ENCODE results near the gene LRRK1. TPM values are rescaled to one million over a fixed set of nuclear protein-coding genes. Genes with fewer than 3 reads are reported as not detected.

The LRRK1 gene
- total and polyA plus RNA-seq, 2 of the 13 experiments (the other 11 are each of a cell fraction or from before 2014, with no cell fraction given), result 0.13 to 1.2 TPM

GRCh38 chr15:101068961-101069653 lies 149.9 kb downstream of the LRRK1 start (continued):
- TF ChIP-seq THAP7 (CRISPR knock-in tag; IDR thresholded peaks at IDR 0.05) (no peak), MYNN (CRISPR knock-in tag; IDR thresholded peaks at IDR 0.05; ENCODE audit: low read depth) (no peak), ZNF280D (CRISPR knock-in tag; IDR thresholded peaks at IDR 0.05) (0 out of 2 replicates have a peak, but pooled peaks have one; percentile 26), GATAD2A (CRISPR knock-in tag; IDR thresholded peaks at IDR 0.05) (peak; percentile 67), ZBTB26 (CRISPR knock-in tag; IDR thresholded peaks at IDR 0.05; ENCODE audit: borderline replicate concordance) (peak; percentile 35; the same call in 1 of the 2 replicates), ZNF331 (CRISPR knock-in tag; IDR thresholded peaks at IDR 0.05) (peak; percentile 19; the same call in 1 of the 2 replicates), MZF1 (CRISPR knock-in tag; IDR thresholded peaks at IDR 0.05; ENCODE audit: borderline replicate concordance) (no peak), ZNF335 (CRISPR knock-in tag; IDR thresholded peaks at IDR 0.05) (no peak), SRSF9 (IDR thresholded peaks at IDR 0.05; ENCODE audit: borderline replicate concordance, insufficient read depth, low read depth, low read length, poor library complexity, severe bottlenecking) (no peak), HNF1A (IDR thresholded peaks at IDR 0.05; ENCODE audit: low read depth) (0 out of 2 replicates have a peak, but pooled peaks have one; percentile 16), HNF1A (CRISPR knock-in tag; IDR thresholded peaks at IDR 0.05; ENCODE audit: borderline replicate concordance) (peak; percentile 13; the same call in 1 of the 2 replicates), ZNF816 (CRISPR knock-in tag; IDR thresholded peaks at IDR 0.05; ENCODE audit: borderline replicate concordance) (no peak), ZBED4 (CRISPR knock-in tag; IDR thresholded peaks at IDR 0.05; ENCODE audit: borderline replicate concordance) (peak; percentile 67), ZBTB7B (CRISPR knock-in tag; IDR thresholded peaks at IDR 0.05) (peak; percentile 80), SATB2 (CRISPR knock-in tag; IDR thresholded peaks at IDR 0.05) (no peak)
